Mucosa of stomach (tissue), 1 donor: ENCODE results near the gene FILIP1L.

Experiments
- H3K27me3 ChIP-seq: one replicate; pipeline ENCODE4 v1.7.0; 2013; ENCODE audit warnings: mild to moderate bottlenecking, low read length; ENCODE audit not compliant: control insufficient read depth, insufficient read depth
- H3K36me3 ChIP-seq: one replicate; pipeline ENCODE4 v1.7.0; 2013; ENCODE audit warnings: low read length; ENCODE audit not compliant: control insufficient read depth, insufficient read depth
- H3K4me1 ChIP-seq: one replicate; pipeline ENCODE4 v1.7.0; 2013; ENCODE audit warnings: mild to moderate bottlenecking, low read length; ENCODE audit not compliant: control insufficient read depth, insufficient read depth
- H3K4me3 ChIP-seq: one replicate; pipeline ENCODE4 v1.7.0; 2013; ENCODE audit warnings: low read length
- H3K9ac ChIP-seq: one replicate; pipeline ENCODE4 v1.7.0; 2013; ENCODE audit warnings: mild to moderate bottlenecking, low read length, moderate library complexity
- H3K9me3 ChIP-seq: one replicate; pipeline ENCODE4 v1.7.0; 2013; ENCODE audit warnings: mild to moderate bottlenecking, low read length, moderate library complexity; ENCODE audit not compliant: control insufficient read depth
- donor health status: Pancreatic carcinoma.

The FILIP1L gene

GRCh38 chr3:100090669-100091005 is 23.7 kb downstream of the FILIP1L start:
- Histone ChIP-seq H3K36me3 (no peaks in the 10 kb centered on the region), H3K9me3 (no peaks in the 10 kb centered on the region)

GRCh38 chr3:100089812-100090668 is 24.3 kb downstream of the FILIP1L start:
- Histone ChIP-seq H3K4me1 (no peaks in the 10 kb centered on the region), H3K9ac (no peak overlapping the region)

More at GRCh38 chr3:100090669-100091005, 23.7 kb downstream of the FILIP1L start:
- Histone ChIP-seq H3K27me3 (no peaks in the 10 kb centered on the region), H3K4me1 (no peaks in the 10 kb centered on the region), H3K9ac (no peak overlapping the region), H3K4me3 (no peak overlapping the region)

GRCh38 chr3:100088735-100089368 is 25.4 kb downstream of the FILIP1L start:
- Histone ChIP-seq H3K4me3 (no peak overlapping the region), H3K27me3 (no peaks in the 10 kb centered on the region), H3K36me3 (no peaks in the 10 kb centered on the region), H3K9ac (no peak overlapping the region), H3K4me1 (no peaks in the 10 kb centered on the region), H3K9me3 (no peaks in the 10 kb centered on the region)

More at GRCh38 chr3:100089812-100090668, 24.3 kb downstream of the FILIP1L start:
- Histone ChIP-seq H3K9me3 (no peaks in the 10 kb centered on the region), H3K4me3 (no peak overlapping the region), H3K27me3 (no peaks in the 10 kb centered on the region), H3K36me3 (no peaks in the 10 kb centered on the region)

GRCh38 chr3:100087198-100087597 is 27.1 kb downstream of the FILIP1L start:
- Histone ChIP-seq H3K36me3 (no peaks in the 10 kb centered on the region), H3K27me3 (no peaks in the 10 kb centered on the region), H3K4me3 (no peak overlapping the region), H3K9ac (no peak overlapping the region), H3K9me3 (no peaks in the 10 kb centered on the region), H3K4me1 (peaks cover 6% of the 10 kb centered on the region)

GRCh38 chr3:100086401-100086800 is 27.9 kb downstream of the FILIP1L start:
- Histone ChIP-seq H3K9me3 (no peaks in the 10 kb centered on the region), H3K4me3 (no peak overlapping the region), H3K27me3 (no peaks in the 10 kb centered on the region), H3K4me1 (peaks cover 6% of the 10 kb centered on the region), H3K9ac (no peak overlapping the region), H3K36me3 (no peaks in the 10 kb centered on the region)

GRCh38 chr3:100084100-100084806 is 30.0 kb downstream of the FILIP1L start:
- H3K9me3 ChIP-seq = no peaks in the 10 kb centered on the region
- H3K9ac ChIP-seq = no peak overlapping the region
- no peaks in the 10 kb centered on the region for H3K36me3 ChIP-seq
- no peak overlapping the region for H3K4me3 ChIP-seq
- H3K4me1 ChIP-seq = peaks cover 6% of the 10 kb centered on the region
- H3K27me3 ChIP-seq = no peaks in the 10 kb centered on the region

- no peaks in the 10 kb centered on the region for H3K9me3 ChIP-seq
- no peak overlapping the region for H3K4me3 ChIP-seq
- H3K27me3 ChIP-seq = no peaks in the 10 kb centered on the region
- no peak overlapping the region for H3K9ac ChIP-seq
- H3K4me1 ChIP-seq = peaks cover 6% of the 10 kb centered on the region
- H3K36me3 ChIP-seq = no peaks in the 10 kb centered on the region
These were observed 31.1 kb downstream of the FILIP1L start for GRCh38 chr3:100083209-100083608.

GRCh38 chr3:100082714-100083113 is 31.6 kb downstream of the FILIP1L start:
- Histone ChIP-seq H3K4me1 (peaks cover 6% of the 10 kb centered on the region), H3K36me3 (no peaks in the 10 kb centered on the region), H3K9me3 (no peaks in the 10 kb centered on the region), H3K4me3 (no peak overlapping the region), H3K9ac (no peak overlapping the region), H3K27me3 (no peaks in the 10 kb centered on the region)

- Histone ChIP-seq H3K9ac (no peak overlapping the region), H3K4me1 (peaks cover 6% of the 10 kb centered on the region), H3K27me3 (no peaks in the 10 kb centered on the region), H3K9me3 (no peaks in the 10 kb centered on the region), H3K36me3 (no peaks in the 10 kb centered on the region), H3K4me3 (no peak overlapping the region)
These were observed 32.2 kb downstream of the FILIP1L start for GRCh38 chr3:100081986-100082692.

GRCh38 chr3:100081311-100081710 is 33.0 kb downstream of the FILIP1L start:
- Histone ChIP-seq H3K36me3 (no peaks in the 10 kb centered on the region), H3K4me3 (no peak overlapping the region), H3K9me3 (no peaks in the 10 kb centered on the region), H3K9ac (no peak overlapping the region), H3K4me1 (peaks cover 9% of the 10 kb centered on the region), H3K27me3 (no peaks in the 10 kb centered on the region)

- Histone ChIP-seq H3K9me3 (no peaks in the 10 kb centered on the region), H3K4me3 (no peak overlapping the region), H3K36me3 (no peaks in the 10 kb centered on the region), H3K27me3 (no peaks in the 10 kb centered on the region), H3K9ac (no peak overlapping the region), H3K4me1 (peaks cover 14% of the 10 kb centered on the region)
These were observed 33.7 kb downstream of the FILIP1L start for GRCh38 chr3:100080573-100080972.
